Breast epithelium (tissue), 4 donors: ENCODE results near the gene BNIP3. TPM values are rescaled to one million over a fixed set of nuclear protein-coding genes. Genes with fewer than 3 reads are reported as not detected.

ENCODE experiments used
- DNase-seq, 2 donors: peaks; one replicate each; pipeline ENCODE4 v3.0.0-alpha.2; 2019; ENCODE audit warnings: low spot score in 2 of 2
- H3K27ac ChIP-seq, 2 donors: fragments of 200-600 bp; sonication (generic) in 1 of 2; one replicate each; pipeline ENCODE4 v1.5.1; 2016 to 2019; ENCODE audit warnings: mild to moderate bottlenecking in 1 of 2
- H3K27me3 ChIP-seq, 2 donors: fragments of 200-600 bp; sonication (generic) in 1 of 2; one replicate each; pipeline versions ENCODE4 v1.5.1 to v1.6.0; 2017 to 2019; ENCODE audit warnings: control low read depth in 1 of 2, mild to moderate bottlenecking in 1 of 2
- H3K36me3 ChIP-seq: fragments of 200-600 bp; one replicate; pipeline ENCODE4 v1.5.1; 2019
- H3K4me1 ChIP-seq, 2 donors: fragments of 200-600 bp; sonication (generic); one replicate each; pipeline ENCODE4 v1.5.1; 2016 to 2019; ENCODE audit warnings: control low read depth in 1 of 2
- H3K4me3 ChIP-seq, 3 donors: fragments of 200-600 bp; sonication (generic); 1 replicate in 2 of 3; 2 replicates in 1 of 3; pipeline ENCODE4 v1.5.1; 2016 to 2019; ENCODE audit warnings: mild to moderate bottlenecking in 3 of 3, moderate library complexity in 2 of 3
- H3K9me3 ChIP-seq, 2 donors: fragments of 200-600 bp; sonication (generic) in 1 of 2; one replicate each; pipeline ENCODE4 v1.5.1; 2016 to 2019; ENCODE audit warnings: control low read depth in 1 of 2
- CTCF ChIP-seq, 3 donors: fragments of 450-650 bp; IDR thresholded peaks; one replicate each; pipeline ENCODE4 v1.5.1; 2016 to 2017; ENCODE audit warnings: antibody characterized with exemption in 3 of 3, mild to moderate bottlenecking in 3 of 3, moderate library complexity in 3 of 3
- POLR2A ChIP-seq: fragments of 450-650 bp; IDR thresholded peaks from one replicate; pipeline ENCODE4 v1.6.1; 2016; ENCODE audit warnings: antibody characterized with exemption, mild to moderate bottlenecking, moderate library complexity
- POLR2AphosphoS5 ChIP-seq, 3 donors: sonication (generic); formaldehyde crosslinking; IDR thresholded peaks; one replicate each; pipeline ENCODE4 v1.6.1; 2017; ENCODE audit warnings: antibody characterized with exemption in 3 of 3
- intact Hi-C: fragments of 100-400 bp; cut with DNase I; formaldehyde crosslinking; loops from one replicate; pipeline ENCODE4 v1.15.1; 2023; ENCODE audit warnings: low total_unique reads
- total RNA-seq, 3 donors: library from RNA; depleted of rRNA; stranded (reverse); fragments of >200 nt; gene quantifications; one replicate each; pipeline ENCODE4 v1.1.0, GENCODE V29; 2016

BNIP3 gene
- total RNA-seq, 3 donors from 2014 or later = 81.9 to 235 (median 107) TPM

- H3K36me3 ChIP-seq = no peaks in the 10 kb centered on the region
- peak overlapping the region; percentile 24 to 66 (median 41) for H3K4me3 ChIP-seq
- H3K4me1 ChIP-seq = no peaks in the 10 kb centered on the region
- H3K9me3 ChIP-seq = no peaks in the 10 kb centered on the region
- intact Hi-C loops = loop anchor here (10.0 kb wide), 1 partner anchor 128 kb away; no protein-coding TSS in a partner anchor
- peaks cover 0 to 18% of the 10 kb centered on the region in 2 donors for H3K27me3 ChIP-seq
- TF ChIP-seq POLR2AphosphoS5 (IDR thresholded peaks at IDR 0.05) (peak in 2 of 3 donors; percentile 47 to 59), POLR2A (no peak), CTCF (IDR thresholded peaks at IDR 0.05) (peak; percentile 66 to 88 (median 84))
- H3K27ac ChIP-seq = no peak overlapping the region
- DNase-seq = peak; percentile 60 to 85
Observed at GRCh38 chr10:132023092-132023811, 41.5 kb upstream of the BNIP3 start.

GRCh38 chr10:132022241-132022640, 40.5 kb upstream of the BNIP3 start:
- Histone ChIP-seq H3K4me1 (no peaks in the 10 kb centered on the region), H3K27ac (no peak overlapping the region), H3K36me3 (no peaks in the 10 kb centered on the region), H3K9me3 (no peaks in the 10 kb centered on the region), H3K27me3 (peaks cover 0 to 13% of the 10 kb centered on the region in 2 donors), H3K4me3 (no peak overlapping the region)
- TF ChIP-seq CTCF (IDR thresholded peaks at IDR 0.05) (no peak), POLR2A (no peak), POLR2AphosphoS5 (IDR thresholded peaks at IDR 0.05) (no peak)
- DNase-seq = no peak
- intact Hi-C loops = loop anchor here (10.0 kb wide), 1 partner anchor 127 kb away; no protein-coding TSS in a partner anchor

- no peaks in the 10 kb centered on the region for H3K36me3 ChIP-seq
Observed at GRCh38 chr10:132021504-132022143, 39.9 kb upstream of the BNIP3 start.

GRCh38 chr10:132021046-132021445, 39.3 kb upstream of the BNIP3 start:
- DNase-seq = no peak
- no peak overlapping the region for H3K4me3 ChIP-seq
- no peak overlapping the region for H3K27ac ChIP-seq
- no peaks in the 10 kb centered on the region for H3K36me3 ChIP-seq
- H3K4me1 ChIP-seq = no peaks in the 10 kb centered on the region
- intact Hi-C loops = loop anchor here (10.0 kb wide), 1 partner anchor 126 kb away; no protein-coding TSS in a partner anchor
- H3K27me3 ChIP-seq = peaks cover 0 to 7% of the 10 kb centered on the region in 2 donors
- TF ChIP-seq POLR2AphosphoS5 (IDR thresholded peaks at IDR 0.05) (no peak), CTCF (IDR thresholded peaks at IDR 0.05) (no peak), POLR2A (no peak)
- H3K9me3 ChIP-seq = no peaks in the 10 kb centered on the region

More at GRCh38 chr10:132021504-132022143, 39.9 kb upstream of the BNIP3 start:
- no peak for DNase-seq
- Histone ChIP-seq H3K27me3 (peaks cover 0 to 7% of the 10 kb centered on the region in 2 donors), H3K4me1 (no peaks in the 10 kb centered on the region), H3K9me3 (no peaks in the 10 kb centered on the region), H3K27ac (no peak overlapping the region), H3K4me3 (no peak overlapping the region)
- intact Hi-C loops = loop anchor here (10.0 kb wide), 1 partner anchor 127 kb away; no protein-coding TSS in a partner anchor
- no peak for TF ChIP-seq POLR2A

GRCh38 chr10:132020456-132020855, 38.7 kb upstream of the BNIP3 start:
- TF ChIP-seq POLR2AphosphoS5 (IDR thresholded peaks at IDR 0.05) (no peak), POLR2A (no peak), CTCF (IDR thresholded peaks at IDR 0.05) (no peak)
- no peak overlapping the region for H3K4me3 ChIP-seq
- no peaks in the 10 kb centered on the region for H3K36me3 ChIP-seq
- DNase-seq = no peak
- intact Hi-C loops = loop anchor here (10.0 kb wide), 1 partner anchor 126 kb away; no protein-coding TSS in a partner anchor
- no peak overlapping the region for H3K27ac ChIP-seq
- no peaks in the 10 kb centered on the region for H3K9me3 ChIP-seq
- H3K27me3 ChIP-seq = peaks cover 0 to 5% of the 10 kb centered on the region in 2 donors
- H3K4me1 ChIP-seq = no peaks in the 10 kb centered on the region
